Ectodermal cell (in vitro differentiated cells): ENCODE results near the gene MRNIP.

Source experiments
- H3K27ac ChIP-seq: 2 replicates; pipeline ENCODE4 v1.7.0; 2013; ENCODE audit warnings: mild to moderate bottlenecking, low read depth, low read length; ENCODE audit not compliant: insufficient read depth, poor library complexity, severe bottlenecking
- H3K27me3 ChIP-seq: 2 replicates; pipeline ENCODE4 v1.7.0; 2013; ENCODE audit warnings: mild to moderate bottlenecking, low read length; ENCODE audit not compliant: insufficient read depth, control insufficient read depth, poor library complexity, severe bottlenecking
- H3K36me3 ChIP-seq: one replicate; pipeline ENCODE4 v1.7.0; 2013; ENCODE audit warnings: low read length; ENCODE audit not compliant: control insufficient read depth, insufficient read depth
- H3K4me1 ChIP-seq: one replicate; pipeline ENCODE4 v1.7.0; 2013; ENCODE audit warnings: low read length; ENCODE audit not compliant: control insufficient read depth, insufficient read depth
- H3K4me3 ChIP-seq: 2 replicates; pipeline ENCODE4 v1.7.0; 2013; ENCODE audit warnings: low read depth, low read length, control low read depth; ENCODE audit not compliant: insufficient read depth
- H3K9me3 ChIP-seq: 2 replicates; pipeline ENCODE4 v1.7.0; 2013; ENCODE audit warnings: mild to moderate bottlenecking, low read length, moderate library complexity; ENCODE audit not compliant: control insufficient read depth
- WGBS, 2 experiments: methylation state at CpG; one replicate each; pipeline ENCODE4 v1.1.7; 2013; ENCODE audit warnings: missing lambda C conversion rate in 2 of 2; 5-methylcytosine and 5-hydroxymethylcytosine counted together

Gene MRNIP

GRCh38 chr5:179901462-179901861 is 42.8 kb upstream of the MRNIP start:
- Histone ChIP-seq H3K4me1 (peaks cover 2% of the 10 kb centered on the region), H3K36me3 (peaks cover 33% of the 10 kb centered on the region), H3K4me3 (no peak overlapping the region), H3K9me3 (no peaks in the 10 kb centered on the region), H3K27me3 (no peaks in the 10 kb centered on the region), H3K27ac (no peak overlapping the region)
- WGBS, 2 experiments = 91 to 96% methylated on average over 5 to 6 of the region's 6 CpGs

DNA sequence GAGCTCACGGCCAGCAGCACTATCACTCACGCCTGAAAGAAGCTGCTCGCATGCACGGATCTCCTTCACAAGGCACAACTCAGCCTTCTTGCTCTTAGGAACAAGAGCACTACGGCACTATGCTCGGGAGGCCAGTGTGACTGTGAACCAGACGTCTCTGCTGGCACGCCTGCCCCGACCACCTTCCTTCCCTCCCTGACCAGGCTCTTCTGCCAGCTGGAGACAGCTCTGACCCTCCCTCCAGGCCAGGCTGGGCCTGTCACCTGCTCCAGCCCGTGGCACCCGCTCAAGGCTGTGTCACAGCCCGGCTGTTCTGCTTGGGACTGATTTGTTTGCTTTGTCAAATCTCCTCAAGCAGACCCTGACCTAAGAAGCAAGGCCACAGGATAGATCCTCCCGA is 42.1 kb upstream of the MRNIP start:
- H3K36me3 ChIP-seq = peaks cover 37% of the 10 kb centered on the region
- no peaks in the 10 kb centered on the region for H3K9me3 ChIP-seq
- H3K4me1 ChIP-seq = no peaks in the 10 kb centered on the region
- H3K27ac ChIP-seq = no peak overlapping the region
- H3K27me3 ChIP-seq = no peaks in the 10 kb centered on the region
- H3K4me3 ChIP-seq = no peak overlapping the region
- WGBS, 2 experiments = 93 to 94% methylated on average over 13 of the region's 13 CpGs

DNA sequence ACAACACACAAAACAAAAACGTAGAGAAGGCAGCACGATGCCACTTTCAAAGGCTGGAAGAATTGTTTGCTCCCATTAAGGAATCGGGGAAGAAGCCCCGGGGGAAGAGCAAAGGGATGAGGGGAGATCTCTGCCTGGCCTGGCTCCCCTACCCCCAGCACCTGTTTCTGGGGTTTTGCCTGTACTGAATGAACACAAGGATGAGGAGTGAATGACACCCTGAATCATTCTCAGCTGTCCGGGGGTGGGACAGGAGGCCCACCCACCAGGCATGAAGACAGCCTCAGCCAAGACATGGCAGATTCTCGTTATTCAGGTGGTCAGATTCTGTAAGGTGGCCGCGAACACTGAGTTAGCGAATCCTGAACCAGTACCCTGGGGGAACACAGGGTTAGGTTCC is 41.6 kb upstream of the MRNIP start:
- peaks cover 37% of the 10 kb centered on the region for H3K36me3 ChIP-seq
- H3K27me3 ChIP-seq = no peaks in the 10 kb centered on the region
- WGBS, 2 experiments = 86 to 88% methylated on average over 9 of the region's 9 CpGs
- no peaks in the 10 kb centered on the region for H3K9me3 ChIP-seq
- no peak overlapping the region for H3K4me3 ChIP-seq
- no peak overlapping the region for H3K27ac ChIP-seq
- H3K4me1 ChIP-seq = no peaks in the 10 kb centered on the region

DNA sequence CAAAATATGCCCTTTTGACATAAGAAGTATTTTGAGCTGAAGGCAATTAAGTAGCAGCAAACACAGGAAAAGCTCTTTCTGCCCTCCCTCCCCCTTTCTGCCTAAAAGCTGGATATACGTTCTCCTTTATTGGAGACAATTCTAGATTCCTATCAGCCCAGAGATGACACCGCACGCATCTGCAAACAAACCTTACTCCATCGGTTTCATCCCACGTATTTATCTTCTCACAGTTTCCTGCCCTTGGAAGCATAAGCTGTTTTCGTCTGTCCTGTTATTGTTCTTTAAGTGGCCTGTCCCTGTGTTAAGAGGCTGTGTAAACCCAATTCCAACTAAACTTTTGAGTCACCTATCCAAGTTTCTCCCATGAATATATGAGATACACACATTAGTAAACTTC is 37.2 kb upstream of the MRNIP start:
- Histone ChIP-seq H3K27ac (no peak overlapping the region), H3K4me3 (no peak overlapping the region), H3K27me3 (no peaks in the 10 kb centered on the region), H3K4me1 (no peaks in the 10 kb centered on the region), H3K36me3 (peaks cover 31% of the 10 kb centered on the region), H3K9me3 (no peaks in the 10 kb centered on the region)
- WGBS, 2 experiments = 94 to 95% methylated on average over 6 of the region's 6 CpGs

- Histone ChIP-seq H3K27me3 (no peaks in the 10 kb centered on the region), H3K9me3 (no peaks in the 10 kb centered on the region), H3K4me3 (no peak overlapping the region), H3K27ac (no peak overlapping the region), H3K36me3 (peaks cover 41% of the 10 kb centered on the region), H3K4me1 (no peaks in the 10 kb centered on the region)
- WGBS, 2 experiments = 92 to 94% methylated on average over 26 of the region's 26 CpGs
These were observed 35.6 kb upstream of the MRNIP start for GRCh38 chr5:179893958-179894895.

- Histone ChIP-seq H3K27ac (no peak overlapping the region), H3K4me1 (no peaks in the 10 kb centered on the region), H3K36me3 (peaks cover 41% of the 10 kb centered on the region), H3K9me3 (no peaks in the 10 kb centered on the region), H3K4me3 (no peak overlapping the region), H3K27me3 (no peaks in the 10 kb centered on the region)
- 94 to 95% methylated on average over 31 of the region's 31 CpGs for WGBS, 2 experiments
These were observed 34.7 kb upstream of the MRNIP start for GRCh38 chr5:179893076-179893957.

DNA sequence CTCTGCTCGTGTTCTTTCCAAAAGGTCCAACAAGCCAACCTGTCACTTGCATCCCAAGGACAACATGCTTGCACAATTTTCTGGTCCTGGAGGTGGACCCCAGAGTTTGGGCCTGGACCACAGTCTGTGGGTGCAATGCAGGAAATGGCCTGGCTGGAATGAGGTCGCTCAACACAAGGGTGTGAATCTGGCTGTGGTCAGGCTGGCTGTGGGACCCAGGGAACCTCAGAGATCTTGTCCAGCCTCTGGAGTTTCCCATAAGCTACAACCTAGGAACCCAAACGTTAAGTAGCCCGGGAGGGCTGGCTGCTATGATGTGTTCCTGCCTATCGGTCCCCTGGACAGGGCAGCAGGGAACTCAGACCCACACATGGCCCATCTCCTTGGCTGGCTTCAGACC is 33.6 kb upstream of the MRNIP start:
- 94% methylated on average over 5 of the region's 5 CpGs for WGBS, 2 experiments
- Histone ChIP-seq H3K36me3 (peaks cover 46% of the 10 kb centered on the region), H3K4me3 (no peak overlapping the region)

GRCh38 chr5:179890751-179891682 is 32.4 kb upstream of the MRNIP start:
- 95% methylated on average over 25 of the region's 25 CpGs for WGBS, 2 experiments
- peaks cover 46% of the 10 kb centered on the region for H3K36me3 ChIP-seq

More for the DNA sequence above, 33.6 kb upstream of the MRNIP start:
- Histone ChIP-seq H3K27ac (no peak overlapping the region), H3K4me1 (no peaks in the 10 kb centered on the region), H3K27me3 (no peaks in the 10 kb centered on the region), H3K9me3 (no peaks in the 10 kb centered on the region)

DNA sequence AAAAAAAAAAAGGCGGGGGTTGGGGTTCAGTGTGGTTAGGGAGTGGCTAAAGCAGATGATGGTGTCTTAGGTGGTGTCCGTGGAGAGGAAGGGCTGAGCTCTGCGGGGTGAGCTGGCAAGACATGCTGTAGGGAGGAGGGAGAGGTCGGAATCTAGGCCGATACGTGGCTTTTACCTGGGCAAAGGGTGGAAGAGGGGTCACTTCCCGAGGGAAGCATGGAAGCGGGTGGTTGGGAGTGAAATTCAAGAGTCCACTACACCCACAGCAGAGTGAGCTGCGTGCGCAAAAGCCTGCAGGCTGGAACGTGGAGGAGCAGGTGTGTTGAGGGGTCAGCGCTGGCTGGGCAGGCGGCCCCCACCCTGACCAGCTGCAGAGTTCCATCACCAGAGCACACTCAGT is 31.3 kb upstream of the MRNIP start:
- H3K9me3 ChIP-seq = no peaks in the 10 kb centered on the region
- H3K36me3 ChIP-seq = peaks cover 56% of the 10 kb centered on the region
- 95 to 96% methylated on average over 13 of the region's 13 CpGs for WGBS, 2 experiments
- H3K27me3 ChIP-seq = no peaks in the 10 kb centered on the region
- H3K4me3 ChIP-seq = no peak overlapping the region
- no peak overlapping the region for H3K27ac ChIP-seq
- no peaks in the 10 kb centered on the region for H3K4me1 ChIP-seq

More at GRCh38 chr5:179890751-179891682, 32.4 kb upstream of the MRNIP start:
- Histone ChIP-seq H3K9me3 (no peaks in the 10 kb centered on the region), H3K27ac (no peak overlapping the region), H3K4me3 (no peak overlapping the region), H3K4me1 (no peaks in the 10 kb centered on the region), H3K27me3 (no peaks in the 10 kb centered on the region)
